Left lung (tissue), 10 donors: Measurements from ENCODE around the gene KCTD6. TPM values are rescaled to one million over a fixed set of nuclear protein-coding genes. Genes with fewer than 3 reads are reported as not detected.

ENCODE experiments used
- ATAC-seq: fragments of 200-7000 bp; cut with Tn5 transposase; one replicate; pipeline ENCODE4 v1.9.1; 2020; ENCODE audit warnings: moderate library complexity
- DNase-seq, 4 donors: peaks; one replicate each; pipeline ENCODE4 v3.0.0-alpha.2; 2013 to 2020
- H3K27ac ChIP-seq, 2 donors: fragments of 200-600 bp; sonication (generic) in 1 of 2; one replicate each; pipeline versions ENCODE4 v1.5.0 to v1.8.0; 2020 to 2021
- H3K27me3 ChIP-seq, 2 donors: fragments of 200-600 bp; sonication (generic) in 1 of 2; one replicate each; pipeline versions ENCODE4 v1.5.0 to v1.8.0; 2020 to 2021
- H3K36me3 ChIP-seq, 2 donors: fragments of 200-600 bp; sonication (generic) in 1 of 2; one replicate each; pipeline versions ENCODE4 v1.5.0 to v1.8.0; 2020 to 2021
- H3K4me1 ChIP-seq, 2 donors: fragments of 200-600 bp; one replicate each; pipeline ENCODE4 v1.8.0; 2021
- H3K4me3 ChIP-seq, 2 donors: fragments of 200-600 bp; sonication (generic) in 1 of 2; one replicate each; pipeline versions ENCODE4 v1.5.0 to v1.8.0; 2020 to 2021; ENCODE audit warnings: mild to moderate bottlenecking in 1 of 2
- H3K9me3 ChIP-seq, 2 donors: fragments of 200-600 bp; sonication (generic) in 1 of 2; one replicate each; pipeline versions ENCODE4 v1.5.0 to v1.8.0; 2020 to 2021
- CTCF ChIP-seq, 2 donors: fragments of 200-600 bp; sonication (generic) in 1 of 2; IDR thresholded peaks; one replicate each; pipeline versions ENCODE4 v1.5.0 to v1.8.0; 2021; ENCODE audit warnings: antibody characterized with exemption in 2 of 2
- intact Hi-C, 2 donors: fragments of 100-400 bp; cut with DNase I; formaldehyde crosslinking; loops; one replicate each; pipeline versions ENCODE4 v1.11.2 to v1.14.2; 2022
- polyA plus RNA-seq, 6 donors: library from polyadenylated mRNA; unstranded; fragments of 120-200 nt; gene quantifications; one replicate each; pipeline ENCODE4 v1.2.1, GENCODE V29; 2013; ENCODE audit not compliant: insufficient read length in 6 of 6
- total RNA-seq, 2 donors: library from RNA; stranded (reverse); fragmentation: NEBNext Ultra II Directional; extraction: Animal tissue kit (Norgen Biotek cat#: 25700); gene quantifications; one replicate each; pipeline ENCODE4 v1.2.1, GENCODE V29; 2021
- donor health status: DM: no; HTN: yes; CAD: no.
- donor health status: DM: no; HTN: no; CAD: no.

The KCTD6 gene
- total and polyA plus RNA-seq, 8 donors, result 8.1 to 19.2 (median 16.8) TPM

- Histone ChIP-seq H3K27ac (no peak overlapping the region), H3K4me1 (peaks cover 12 to 30% of the 10 kb centered on the region in 2 donors), H3K9me3 (no peaks in the 10 kb centered on the region), H3K4me3 (no peak overlapping the region), H3K27me3 (no peaks in the 10 kb centered on the region), H3K36me3 (no peaks in the 10 kb centered on the region)
- no peak for TF ChIP-seq CTCF (IDR thresholded peaks at IDR 0.05)
- ATAC-seq (no peak), DNase-seq (no peak)
- intact Hi-C loops, result no loop called here
These were observed 42.9 kb downstream of the KCTD6 start for GRCh38 chr3:58534592-58535494.

GRCh38 chr3:58535531-58536500 is 43.9 kb downstream of the KCTD6 start:
- ATAC-seq (no peak), DNase-seq (no peak)
- Histone ChIP-seq H3K27me3 (no peaks in the 10 kb centered on the region), H3K27ac (no peak overlapping the region), H3K4me1 (peaks cover 12 to 30% of the 10 kb centered on the region in 2 donors), H3K36me3 (no peaks in the 10 kb centered on the region), H3K4me3 (peak overlapping the region; percentile 3 to 25), H3K9me3 (no peaks in the 10 kb centered on the region)
- TF ChIP-seq CTCF (IDR thresholded peaks at IDR 0.05), result no peak
- intact Hi-C loops, result no loop called here

GRCh38 chr3:58536501-58537411 is 44.9 kb downstream of the KCTD6 start, which contains the start of gene ACOX2:
Gene ACOX2, minus strand, starts transcription at chr3:58537190. Its CDS starts 2,084 bp downstream, at chr3:58535106.
- H3K27me3 ChIP-seq, result no peaks in the 10 kb centered on the region
- no peaks in the 10 kb centered on the region for H3K9me3 ChIP-seq
- H3K4me1 ChIP-seq, result peaks cover 12 to 30% of the 10 kb centered on the region in 2 donors
- peak within 1 kb of the TSS; percentile 53 to 69 for H3K27ac ChIP-seq
- DNase-seq (peak; percentile 63 to 87 (median 85)), ATAC-seq (peak; percentile 93)
- peak within 1 kb of the TSS; percentile 8 to 25 for H3K4me3 ChIP-seq
- H3K36me3 ChIP-seq, result no peaks in the 10 kb centered on the region
- no peak for TF ChIP-seq CTCF (IDR thresholded peaks at IDR 0.05)
- intact Hi-C loops, result no loop called here

GRCh38 chr3:58537412-58538301 is 45.8 kb downstream of the KCTD6 start:
- Histone ChIP-seq H3K4me1 (peaks cover 12 to 27% of the 10 kb centered on the region in 2 donors), H3K27ac (peak overlapping the region; percentile 53 to 69), H3K36me3 (no peaks in the 10 kb centered on the region), H3K9me3 (no peaks in the 10 kb centered on the region), H3K27me3 (no peaks in the 10 kb centered on the region), H3K4me3 (no peak overlapping the region)
- peak; percentile 74 for ATAC-seq
- TF ChIP-seq CTCF (IDR thresholded peaks at IDR 0.05), result no peak
- DNase-seq, result peak in 1 of 4 donors; percentile 48
- intact Hi-C loops, result no loop called here
